Left colon (tissue), 2 donors: ENCODE data around the gene PHACTR4. TPM values are rescaled to one million over a fixed set of nuclear protein-coding genes. Genes with fewer than 3 reads are reported as not detected.
"Not testable (repeated sequence)": the region's sequence is repeated elsewhere in the genome, so short reads cannot be mapped to it uniquely, and the experiment has no call there.

Experiments
- ATAC-seq: fragments of 200-7000 bp; cut with Tn5 transposase; one replicate; pipeline ENCODE4 v1.9.1; 2020; ENCODE audit warnings: mild to moderate bottlenecking, moderate library complexity
- DNase-seq, 2 donors: peaks; one replicate each; pipeline ENCODE4 v3.0.0-alpha.2; 2020
- intact Hi-C, 2 donors: fragments of 100-400 bp; cut with DNase I in 1 of 2; cut with micrococcal nuclease in 1 of 2; formaldehyde crosslinking; loops; one replicate each; pipeline versions ENCODE4 v1.11.2 to v1.14.0; 2022; cut with DNase I, micrococcal nuclease
- total RNA-seq, 2 donors: library from RNA; stranded (reverse); fragmentation: NEBNext Ultra II Directional; extraction: Animal tissue kit (Norgen Biotek cat#: 25700); gene quantifications; one replicate each; pipeline ENCODE4 v1.2.1, GENCODE V29; 2021
- donor health status: DM: no; HTN: no; CAD: no.
- donor health status: DM: yes; HTN: yes; CAD: no.

PHACTR4 gene
- total RNA-seq, 2 donors from 2014 or later: 46.7 to 61.8 TPM

GRCh38 chr1:28510273-28510969 is 140.9 kb downstream of the PHACTR4 start:
- ATAC-seq (no peak), DNase-seq (no peak)
- intact Hi-C loops: loop anchor here (5.0 to 10.0 kb wide), 2 partner anchors 94 to 367 kb away; no protein-coding TSS in a partner anchor

GRCh38 chr1:28510970-28511440 is 141.5 kb downstream of the PHACTR4 start:
- ATAC-seq (no peak), DNase-seq (no peak)
- intact Hi-C loops: loop anchor here (5.0 to 10.0 kb wide), 2 partner anchors 94 to 366 kb away; no protein-coding TSS in a partner anchor

DNA sequence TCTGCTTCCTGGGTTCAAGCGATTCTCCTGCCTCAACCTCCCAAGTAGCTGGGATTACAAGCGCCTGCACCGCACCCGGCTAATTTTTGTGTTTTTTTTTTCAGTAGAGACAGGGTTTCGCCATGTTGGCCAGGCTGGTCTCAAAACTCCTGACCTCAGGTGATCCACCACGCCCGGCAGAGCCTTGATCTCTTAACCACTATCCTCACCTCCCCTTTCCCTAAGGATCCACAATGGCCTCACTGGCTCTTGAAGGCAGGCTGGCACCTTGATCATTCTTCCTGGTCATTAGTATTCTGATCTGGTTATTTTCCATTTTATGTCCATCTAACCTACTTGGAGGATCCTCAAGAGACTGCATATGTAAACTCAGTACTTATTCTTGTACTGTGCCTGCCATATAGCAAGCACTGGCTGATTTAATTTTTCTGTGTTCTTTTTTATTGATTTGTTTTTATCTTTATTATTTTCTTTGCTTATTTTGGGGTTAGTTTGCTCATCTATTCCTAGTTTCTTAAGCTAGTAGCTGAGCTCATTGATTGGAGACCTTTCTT is 142.6 kb downstream of the PHACTR4 start:
- intact Hi-C loops: loop anchor here (5.0 to 10.0 kb wide), 2 partner anchors 93 to 365 kb away; no protein-coding TSS in a partner anchor
- no peak for ATAC-seq
- no peak for DNase-seq

DNA sequence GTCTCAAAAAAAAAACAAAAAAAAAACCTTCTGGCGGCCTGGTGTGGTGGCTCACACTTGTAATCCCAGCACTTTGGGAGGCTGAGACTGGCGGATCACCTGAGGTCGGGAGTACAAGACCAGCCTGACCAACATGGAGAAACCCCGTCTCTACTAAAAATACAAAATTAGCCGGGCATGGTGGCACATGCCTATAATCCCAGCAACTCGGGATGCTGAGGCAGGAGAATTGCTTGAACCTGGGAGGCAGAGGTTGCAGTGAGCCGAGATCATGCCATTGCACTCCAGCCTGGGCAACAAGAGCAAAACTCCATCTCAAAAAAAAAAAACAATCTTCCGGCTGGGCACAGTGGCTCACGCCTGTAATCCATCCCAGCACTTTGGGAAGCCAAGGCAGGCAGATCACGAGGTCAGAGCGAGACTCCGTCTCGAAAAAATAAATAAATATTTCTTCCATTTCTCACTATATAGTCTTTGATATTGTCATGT is 144.9 kb downstream of the PHACTR4 start:
- DNase-seq, ATAC-seq: not testable (repeated sequence)
- intact Hi-C loops: loop anchor here (5.0 to 10.0 kb wide), 2 partner anchors 90 to 363 kb away; no protein-coding TSS in a partner anchor

- ATAC-seq (no peak), DNase-seq (no peak)
- intact Hi-C loops: loop anchor here in 1 of 2 donors (10.0 kb wide), 1 partner anchor 88 kb away; no protein-coding TSS in a partner anchor
Observed at GRCh38 chr1:28516518-28516956, 147.0 kb downstream of the PHACTR4 start.

GRCh38 chr1:28517649-28517999 is 148.1 kb downstream of the PHACTR4 start:
- DNase-seq (no peak), ATAC-seq (peak; percentile 2)
- intact Hi-C loops: loop anchor here in 1 of 2 donors (10.0 kb wide), 1 partner anchor 87 kb away; no protein-coding TSS in a partner anchor

- DNase-seq (peak; percentile 89 to 91), ATAC-seq (peak; percentile 89)
- intact Hi-C loops: loop anchor here (2.0 to 10.0 kb wide), 2 partner anchors 85 to 87 kb away; no protein-coding TSS in a partner anchor
Observed at GRCh38 chr1:28518000-28518744, 148.6 kb downstream of the PHACTR4 start.

GRCh38 chr1:28518745-28519341 is 149.3 kb downstream of the PHACTR4 start:
- intact Hi-C loops: loop anchor here (2.0 to 10.0 kb wide), 2 partner anchors 84 to 86 kb away; no protein-coding TSS in a partner anchor
- no peak for DNase-seq
- ATAC-seq: peak; percentile 5

DNA sequence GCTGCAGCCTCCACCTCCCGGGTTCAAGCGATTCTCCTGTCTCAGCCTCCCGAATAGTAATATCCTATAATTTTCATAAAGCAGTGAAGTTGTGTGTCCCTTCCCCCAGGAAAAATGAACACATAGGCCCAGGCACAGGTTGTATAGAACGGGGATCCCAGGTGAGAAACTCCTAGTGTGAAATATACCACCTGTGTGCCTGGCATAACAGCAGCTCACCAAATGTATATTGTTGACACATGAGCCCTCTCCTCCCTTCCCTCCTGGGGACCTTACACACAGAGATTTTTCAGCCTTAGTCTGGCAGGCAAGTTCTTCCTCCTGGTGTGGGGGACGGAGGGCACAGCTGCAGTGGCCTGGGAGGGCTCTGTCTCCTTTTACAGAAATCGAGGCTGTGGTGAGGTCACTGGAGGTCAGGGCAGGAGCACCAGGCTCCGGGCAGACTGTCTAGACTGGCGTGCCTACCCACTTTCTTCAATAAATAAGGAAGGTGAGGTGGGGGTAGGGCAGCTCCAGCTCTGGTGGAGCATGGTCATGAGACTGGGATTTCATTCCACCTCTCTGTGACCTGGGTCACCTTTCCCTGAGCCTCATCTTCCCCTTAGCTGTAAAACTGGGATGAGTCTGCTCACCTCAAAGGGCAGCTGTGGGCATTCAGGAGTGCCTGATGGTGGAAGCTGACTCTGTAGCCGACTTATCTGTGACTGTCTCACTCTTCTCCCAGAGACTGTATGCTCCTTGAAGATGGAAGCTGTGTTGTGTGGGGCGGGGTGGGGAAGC is 150.6 kb downstream of the PHACTR4 start:
- DNase-seq (no peak), ATAC-seq (no peak)
- intact Hi-C loops: loop anchor here (2.0 to 10.0 kb wide), 2 partner anchors 83 to 85 kb away; no protein-coding TSS in a partner anchor

- DNase-seq, ATAC-seq, intact Hi-C loops: not testable (repeated sequence)
Observed at GRCh38 chr1:28520796-28521195, 151.3 kb downstream of the PHACTR4 start.

GRCh38 chr1:28521502-28522164 is 152.1 kb downstream of the PHACTR4 start:
- intact Hi-C loops: no loop called here
- no peak for ATAC-seq
- DNase-seq: no peak

- intact Hi-C loops, ATAC-seq, DNase-seq: not testable (repeated sequence)
Observed at GRCh38 chr1:28522537-28522936, 153.0 kb downstream of the PHACTR4 start.

DNA sequence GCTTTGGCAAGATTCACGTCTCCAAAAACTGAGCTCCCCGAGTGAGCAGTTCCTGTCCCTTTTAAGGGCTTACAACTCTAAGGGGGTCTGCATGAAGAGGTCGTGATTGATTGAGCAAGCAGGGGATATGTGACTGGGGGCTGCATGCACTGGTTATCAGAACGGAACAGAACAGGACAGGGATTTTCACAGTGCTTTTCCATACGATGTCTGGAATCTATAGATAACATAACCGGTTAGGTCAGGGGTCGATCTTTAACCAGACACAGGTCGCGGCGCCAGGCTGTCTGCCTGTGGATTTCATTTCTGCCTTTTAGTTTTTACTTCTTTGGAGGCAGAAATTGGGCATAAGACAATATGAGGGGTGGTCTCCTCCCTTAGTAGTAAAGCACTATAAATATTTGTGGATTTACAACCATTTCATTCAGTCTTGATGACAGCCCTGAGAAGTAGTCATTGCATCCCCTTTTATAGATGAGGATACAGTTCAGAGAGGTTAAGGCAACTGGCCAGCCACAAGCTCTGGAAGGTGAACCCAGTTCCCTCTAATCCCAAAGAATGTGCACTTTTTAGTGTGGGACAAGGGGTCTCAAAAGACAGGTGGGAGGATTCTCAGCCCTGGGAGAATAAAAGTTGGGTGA is 155.6 kb downstream of the PHACTR4 start:
- intact Hi-C loops, DNase-seq, ATAC-seq: not testable (repeated sequence)

DNA sequence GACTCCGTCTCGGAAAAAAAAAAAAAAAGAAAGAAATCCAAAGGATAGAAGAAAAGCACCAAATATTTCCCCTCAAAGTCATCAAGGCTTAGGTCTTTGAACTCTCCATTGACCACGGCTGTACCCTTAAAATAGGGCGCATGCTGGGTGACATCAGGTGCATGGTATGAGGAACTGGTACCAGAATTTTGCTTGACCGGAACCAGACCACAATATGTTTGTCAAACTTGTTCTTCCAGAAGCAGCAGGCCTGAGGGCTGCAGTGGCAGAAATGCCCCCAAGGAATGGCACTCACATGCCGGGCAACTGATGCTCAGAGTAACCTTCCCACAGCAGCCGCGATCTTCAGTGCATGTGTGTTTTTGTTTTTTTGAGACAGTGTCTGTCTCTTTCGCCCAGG is 157.3 kb downstream of the PHACTR4 start:
- ATAC-seq (no peak), DNase-seq (no peak)
- intact Hi-C loops: no loop called here

DNA sequence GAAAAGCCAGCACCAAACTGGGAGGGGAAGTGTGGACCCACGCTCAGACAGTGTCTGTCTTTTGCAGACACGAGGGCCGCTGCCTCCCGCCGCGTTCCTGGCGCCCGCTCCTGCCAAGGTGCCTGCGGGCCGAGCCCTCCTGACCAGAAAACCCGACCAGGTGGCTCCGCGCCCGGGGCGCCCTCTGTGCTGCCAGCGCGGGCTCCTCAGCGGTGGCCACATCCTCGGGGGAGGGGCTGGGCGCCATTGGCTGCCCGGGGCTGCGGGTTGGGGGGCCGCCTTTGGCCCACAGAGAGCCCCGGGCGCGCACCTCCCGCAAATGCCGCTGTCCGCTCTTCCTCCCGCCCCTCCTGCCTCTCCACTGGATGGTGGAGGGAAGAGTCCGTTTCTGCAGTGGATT is 160.9 kb downstream of the PHACTR4 start:
- ATAC-seq (no peak), DNase-seq (no peak)
- intact Hi-C loops: no loop called here

DNA sequence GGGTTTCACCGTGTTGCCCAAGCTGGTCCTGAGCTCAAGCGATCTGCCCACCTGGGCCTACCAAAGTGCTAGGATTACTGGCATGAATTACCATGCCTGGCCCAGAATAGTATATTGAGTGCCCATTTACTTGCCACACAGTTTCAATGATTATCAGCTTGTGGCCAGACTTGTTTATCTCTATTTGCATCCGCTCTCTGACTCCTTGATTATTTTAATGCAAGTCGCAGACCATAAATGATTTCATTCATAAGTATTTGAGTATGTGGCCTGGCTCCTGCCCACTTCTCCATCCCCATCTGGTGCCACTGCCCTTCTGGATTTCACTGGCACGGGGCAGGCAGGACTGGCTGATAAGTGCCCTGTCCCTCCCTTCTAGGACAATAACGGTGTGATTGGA is 165.1 kb downstream of the PHACTR4 start:
- ATAC-seq: no peak
- intact Hi-C loops: no loop called here
- no peak for DNase-seq

GRCh38 chr1:28535180-28535579 is 165.6 kb downstream of the PHACTR4 start:
- intact Hi-C loops: no loop called here
- no peak for DNase-seq
- ATAC-seq: no peak
